ENCODE measurements around the gene IQCE.

Gene IQCE

GRCh38 chr7:2663960-2664359 lies 105.2 kb downstream of the IQCE start:
- TF ChIP-seq ZBTB7A (IDR thresholded peaks at IDR 0.05; ENCODE audit: low read depth): peak; percentile 76; the same call in 1 of the 2 replicates
- TF ChIP-seq REST (IDR thresholded peaks at IDR 0.05; ENCODE audit: low read depth): no peak
